Naive thymus-derived CD4-positive, alpha-beta T cell (primary cell): ENCODE measurements around the gene NTMT1. TPM values are rescaled to one million over a fixed set of nuclear protein-coding genes. Genes with fewer than 3 reads are reported as not detected.

ENCODE experiments used
- ATAC-seq: fragments of 150-1000 bp; cut with Tn5 transposase; 2 replicates; pipeline ENCODE4 v1.10.0; 2021; ENCODE audit warnings: mild to moderate bottlenecking, moderate library complexity
- CTCF ChIA-PET: fragments of 350-600 bp; sonication (Branson Sonifier 250); formaldehyde crosslinking; loops from one replicate; lab custom pipeline; 2021; ENCODE audit warnings: antibody characterized with exemption; lab: Charles Lee
- POLR2A ChIA-PET: fragments of 350-600 bp; sonication (Branson Sonifier 250); formaldehyde crosslinking; loops from one replicate; lab custom pipeline; 2021; ENCODE audit warnings: antibody characterized with exemption, inconsistent platforms; lab: Charles Lee
- DNase-seq, 9 donors: peaks; one replicate each; pipeline versions ENCODE4 v3.0.0 to v3.0.0-alpha.2; 2020 to 2022; ENCODE audit warnings: mixed read lengths in 1 of 9
- H3K27ac ChIP-seq: one replicate; pipeline ENCODE4 v1.7.0; 2013; ENCODE audit warnings: mild to moderate bottlenecking, low read depth, low read length, moderate library complexity
- H3K27me3 ChIP-seq, 2 donors: one replicate each; pipeline ENCODE4 v1.7.0; 2013; ENCODE audit warnings: low read length in 2 of 2, mild to moderate bottlenecking in 2 of 2, moderate library complexity in 2 of 2; ENCODE audit not compliant: control insufficient read depth in 2 of 2, insufficient read depth in 2 of 2
- H3K36me3 ChIP-seq, 3 experiments: 1 replicate in 2 of 3; 2 replicates in 1 of 3; pipeline ENCODE4 v1.7.0; 2013; ENCODE audit warnings: low read length in 3 of 3, mild to moderate bottlenecking in 3 of 3, moderate library complexity in 1 of 3; ENCODE audit not compliant: insufficient read depth in 3 of 3, control insufficient read depth in 2 of 3
- H3K4me1 ChIP-seq, 2 donors: one replicate each; pipeline ENCODE4 v1.7.0; 2013; ENCODE audit warnings: low read length in 2 of 2, mild to moderate bottlenecking in 2 of 2, moderate library complexity in 1 of 2; ENCODE audit not compliant: control insufficient read depth in 2 of 2, insufficient read depth in 2 of 2
- H3K4me3 ChIP-seq: 2 replicates; pipeline ENCODE4 v1.7.0; 2013; ENCODE audit warnings: mild to moderate bottlenecking, low read length
- H3K9me3 ChIP-seq, 3 experiments: 1 replicate in 2 of 3; 2 replicates in 1 of 3; pipeline ENCODE4 v1.7.0; 2013; ENCODE audit warnings: low read length in 3 of 3; ENCODE audit not compliant: control insufficient read depth in 2 of 3
- H3K27ac Mint-ChIP-seq, 9 donors: one replicate each; pipeline ENCODE4 v1.8.0; 2020 to 2022; ENCODE audit warnings: mixed read lengths in 9 of 9, mild to moderate bottlenecking in 8 of 9, moderate library complexity in 5 of 9, inconsistent platforms in 2 of 9
- H3K27me3 Mint-ChIP-seq, 5 donors: one replicate each; pipeline ENCODE4 v1.8.0; 2021 to 2022; ENCODE audit warnings: mixed read lengths in 5 of 5, mild to moderate bottlenecking in 1 of 5
- H3K36me3 Mint-ChIP-seq, 5 donors: one replicate each; pipeline ENCODE4 v1.8.0; 2020 to 2022; ENCODE audit warnings: mixed read lengths in 5 of 5, mild to moderate bottlenecking in 3 of 5, inconsistent platforms in 1 of 5
- H3K4me1 Mint-ChIP-seq, 7 donors: one replicate each; pipeline ENCODE4 v1.8.0; 2020 to 2022; ENCODE audit warnings: mixed read lengths in 7 of 7, mild to moderate bottlenecking in 3 of 7, inconsistent platforms in 1 of 7
- H3K4me3 Mint-ChIP-seq, 10 donors: one replicate each; pipeline ENCODE4 v1.8.0; 2020 to 2022; ENCODE audit warnings: mild to moderate bottlenecking in 10 of 10, mixed read lengths in 10 of 10, moderate library complexity in 6 of 10, inconsistent platforms in 2 of 10
- H3K9me3 Mint-ChIP-seq, 11 donors: one replicate each; pipeline ENCODE4 v1.8.0; 2020 to 2022; ENCODE audit warnings: mixed read lengths in 11 of 11, mild to moderate bottlenecking in 4 of 11, inconsistent platforms in 1 of 11, moderate library complexity in 1 of 11
- intact Hi-C, 2 donors: fragments of 100-400 bp; cut with micrococcal nuclease; formaldehyde crosslinking; loops; one replicate each; pipeline ENCODE4 v1.15.1; 2023
- polyA plus RNA-seq, 2 donors: library from polyadenylated mRNA; unstranded; fragments of 300-500 nt; fragmentation: Illumina TruSeq; gene quantifications; one replicate each; pipeline ENCODE4 v1.2.3, GENCODE V29; 2021
- total RNA-seq, 6 experiments: library from RNA in 5 of 6; stranded (reverse) in 5 of 6; gene quantifications; 1 replicate in 5 of 6; 2 replicates in 1 of 6; pipeline ENCODE4 v1.2.3 and lab custom pipeline; 2021 to 2026

NTMT1 gene
- total and polyA plus RNA-seq, 7 experiments from 2014 or later: 31.0 to 58.9 (median 43.7) TPM

DNA sequence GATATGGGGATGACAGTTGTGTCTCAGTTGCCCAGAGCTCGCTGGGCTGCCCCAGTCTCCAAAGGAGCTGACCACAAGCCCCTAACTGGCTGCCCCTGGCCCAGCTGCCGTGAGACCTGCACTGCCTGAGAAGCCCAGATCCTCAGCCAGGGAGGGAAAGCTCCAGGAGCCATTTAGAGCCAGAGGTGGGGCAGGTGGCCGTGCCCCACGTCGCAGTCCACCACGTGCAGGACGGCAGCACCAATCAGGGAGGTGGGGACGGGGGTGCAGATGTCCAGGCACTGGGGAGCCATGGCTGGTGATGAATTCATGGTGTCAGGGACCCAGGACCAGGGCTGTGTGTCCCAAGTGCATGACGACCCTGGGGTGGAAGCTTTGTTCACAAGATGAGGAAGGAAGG lies 52.9 kb downstream of the NTMT1 start:
- H3K4me3 Mint-ChIP-seq: no peak overlapping the region
- intact Hi-C loops: no loop called here
- no peak for ATAC-seq
- H3K27ac Mint-ChIP-seq: no peak overlapping the region
- no peak overlapping the region for H3K4me3 ChIP-seq
- H3K4me1 Mint-ChIP-seq: no peaks in the 10 kb centered on the region
- peaks cover 0 to 1% (median 0%) of the 10 kb centered on the region in 11 donors for H3K9me3 Mint-ChIP-seq
- H3K27ac ChIP-seq: no peak overlapping the region
- no peaks in the 10 kb centered on the region for H3K4me1 ChIP-seq
- H3K27me3 Mint-ChIP-seq: peaks cover 4 to 23% (median 12%) of the 10 kb centered on the region in 5 donors
- no peaks in the 10 kb centered on the region for H3K36me3 Mint-ChIP-seq
- H3K9me3 ChIP-seq: no peaks in the 10 kb centered on the region
- no peaks in the 10 kb centered on the region for H3K36me3 ChIP-seq
- no peak for DNase-seq
- no peaks in the 10 kb centered on the region for H3K27me3 ChIP-seq
- ChIA-PET CTCF (interaction anchor here (0.5 kb wide), 1 partner anchor 18 kb away, joined by 5 read pairs; no protein-coding TSS in a partner anchor), POLR2A (no interaction called here)

GRCh38 chr9:129679537-129679936 lies 53.6 kb downstream of the NTMT1 start:
- H3K4me1 Mint-ChIP-seq: no peaks in the 10 kb centered on the region

GRCh38 chr9:129681924-129682323 lies 56.0 kb downstream of the NTMT1 start:
- H3K27me3 Mint-ChIP-seq: peaks cover 4 to 17% (median 8%) of the 10 kb centered on the region in 5 donors
- H3K27me3 ChIP-seq: no peaks in the 10 kb centered on the region
- POLR2A ChIA-PET: no interaction called here

More at GRCh38 chr9:129679537-129679936, 53.6 kb downstream of the NTMT1 start:
- peaks cover 4 to 23% (median 12%) of the 10 kb centered on the region in 5 donors for H3K27me3 Mint-ChIP-seq
- H3K9me3 Mint-ChIP-seq: peaks cover 0 to 1% (median 0%) of the 10 kb centered on the region in 11 donors
- CTCF ChIA-PET: no interaction called here
- DNase-seq (no peak), ATAC-seq (no peak)
- H3K36me3 Mint-ChIP-seq: no peaks in the 10 kb centered on the region
- H3K27ac Mint-ChIP-seq: no peak overlapping the region
- no peak overlapping the region for H3K27ac ChIP-seq
- H3K36me3 ChIP-seq: no peaks in the 10 kb centered on the region
- H3K4me1 ChIP-seq: no peaks in the 10 kb centered on the region
- intact Hi-C loops: no loop called here
- H3K9me3 ChIP-seq: no peaks in the 10 kb centered on the region
- POLR2A ChIA-PET: no interaction called here
- H3K4me3 ChIP-seq: no peak overlapping the region
- H3K27me3 ChIP-seq: no peaks in the 10 kb centered on the region
- H3K4me3 Mint-ChIP-seq: no peak overlapping the region

DNA sequence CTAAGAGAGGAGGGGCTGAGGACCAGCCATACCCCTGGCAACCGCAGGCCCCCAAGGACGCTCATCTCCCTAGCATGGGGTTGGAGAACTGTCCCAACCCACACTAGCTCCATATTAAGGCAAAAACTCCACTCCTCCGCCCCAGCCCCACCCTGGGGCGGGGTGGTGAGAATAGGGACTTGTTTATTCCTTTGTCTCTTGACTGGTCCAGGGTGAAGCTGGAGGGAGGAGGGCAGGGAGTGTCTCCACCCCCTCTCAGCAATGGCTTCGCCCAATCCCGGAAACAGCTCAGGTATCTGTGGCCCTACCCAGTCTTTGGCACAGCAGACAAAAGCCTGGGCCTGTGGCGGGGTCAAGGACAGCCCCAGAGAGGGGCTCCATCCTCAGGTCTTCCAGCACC lies 56.4 kb downstream of the NTMT1 start:
- no peaks in the 10 kb centered on the region for H3K27me3 ChIP-seq
- Mint-ChIP-seq H3K36me3 (no peaks in the 10 kb centered on the region), H3K4me3 (no peak overlapping the region), H3K4me1 (no peaks in the 10 kb centered on the region), H3K27ac (no peak overlapping the region), H3K27me3 (peaks cover 4 to 15% (median 7%) of the 10 kb centered on the region in 5 donors), H3K9me3 (peaks cover 0 to 1% (median 0%) of the 10 kb centered on the region in 11 donors)
- intact Hi-C loops: no loop called here
- H3K4me3 ChIP-seq: no peak overlapping the region
- ATAC-seq (no peak), DNase-seq (no peak)
- no peak overlapping the region for H3K27ac ChIP-seq
- ChIA-PET POLR2A (no interaction called here), CTCF (no interaction called here)
- no peaks in the 10 kb centered on the region for H3K4me1 ChIP-seq
- no peaks in the 10 kb centered on the region for H3K36me3 ChIP-seq
- no peaks in the 10 kb centered on the region for H3K9me3 ChIP-seq

More at GRCh38 chr9:129681924-129682323, 56.0 kb downstream of the NTMT1 start:
- no peaks in the 10 kb centered on the region for H3K36me3 ChIP-seq
- H3K4me1 Mint-ChIP-seq: no peaks in the 10 kb centered on the region
- no peak overlapping the region for H3K4me3 ChIP-seq
- H3K4me1 ChIP-seq: no peaks in the 10 kb centered on the region
- CTCF ChIA-PET: no interaction called here
- no peak overlapping the region for H3K4me3 Mint-ChIP-seq
- intact Hi-C loops: no loop called here
- peaks cover 0 to 1% (median 0%) of the 10 kb centered on the region in 11 donors for H3K9me3 Mint-ChIP-seq
- ATAC-seq (no peak), DNase-seq (no peak)
- H3K9me3 ChIP-seq: no peaks in the 10 kb centered on the region
- H3K36me3 Mint-ChIP-seq: no peaks in the 10 kb centered on the region
- no peak overlapping the region for H3K27ac Mint-ChIP-seq
- H3K27ac ChIP-seq: no peak overlapping the region

DNA sequence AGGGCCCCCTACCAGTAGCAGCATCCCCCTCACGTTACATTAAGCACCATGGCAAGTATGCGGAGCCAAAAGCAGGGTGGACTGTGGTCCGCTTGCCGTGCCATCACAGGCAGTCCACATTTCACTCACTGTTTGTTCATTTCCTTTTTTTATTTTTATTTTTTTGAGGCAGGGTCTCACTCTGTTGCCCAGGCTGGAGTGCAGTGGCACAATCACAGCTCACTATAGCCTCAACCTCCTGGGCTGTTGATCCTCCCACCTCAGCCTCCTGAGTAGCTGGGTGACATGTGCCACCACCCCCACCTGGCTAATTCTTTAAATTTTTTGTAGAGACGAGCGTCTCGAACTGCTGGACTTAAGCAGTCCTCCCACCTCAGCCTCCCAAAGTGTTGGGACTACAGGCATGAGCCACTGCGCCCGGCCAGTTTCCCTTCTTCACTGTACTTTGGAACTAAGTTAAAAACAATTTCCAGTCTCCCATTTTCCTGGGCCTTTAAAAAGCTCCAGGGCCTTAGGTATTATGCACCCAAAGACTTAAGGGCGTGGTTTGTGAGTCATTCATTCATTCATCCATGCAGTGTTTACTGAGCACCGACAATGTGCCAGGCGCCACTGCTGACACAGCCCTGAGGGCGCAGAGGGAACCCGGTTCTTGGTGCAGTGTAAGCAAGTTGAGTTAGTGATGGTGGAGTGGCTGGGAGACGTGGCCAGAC lies 59.4 kb downstream of the NTMT1 start:
- no peak overlapping the region for H3K27ac Mint-ChIP-seq
- no peak overlapping the region for H3K4me3 Mint-ChIP-seq
- Histone ChIP-seq H3K27ac (no peak overlapping the region), H3K9me3 (no peaks in the 10 kb centered on the region), H3K4me3 (no peak overlapping the region), H3K36me3 (no peaks in the 10 kb centered on the region), H3K4me1 (no peaks in the 10 kb centered on the region), H3K27me3 (no peaks in the 10 kb centered on the region)
- H3K36me3 Mint-ChIP-seq: no peaks in the 10 kb centered on the region
- DNase-seq (no peak), ATAC-seq (no peak)
- peaks cover 0 to 5% (median 0%) of the 10 kb centered on the region in 5 donors for H3K27me3 Mint-ChIP-seq
- ChIA-PET CTCF (no interaction called here), POLR2A (no interaction called here)
- no peaks in the 10 kb centered on the region for H3K4me1 Mint-ChIP-seq
- intact Hi-C loops: no loop called here
- H3K9me3 Mint-ChIP-seq: no peaks in the 10 kb centered on the region

Other genes starting within 250 kb of the NTMT1 start
- not detected for gene C9orf50, start 5.1 kb upstream of the NTMT1 start, total RNA-seq
- gene C9orf50, start 5.1 kb upstream of the NTMT1 start, polyA plus RNA-seq: not detected
- 10 to 100 TPM; 25.0 to 33.2 (median 28.1) TPM for gene ASB6, start 16.0 kb downstream of the NTMT1 start, total RNA-seq
- 10 to 100 TPM; 18.5 to 40.9 TPM for gene ASB6, start 16.0 kb downstream of the NTMT1 start, polyA plus RNA-seq
- 1 to 10 TPM in 1 of 5 experiments, not detected in 4; 1.1 TPM for gene PRRX2, start 39.5 kb downstream of the NTMT1 start, total RNA-seq
- not detected for gene PRRX2, start 39.5 kb downstream of the NTMT1 start, polyA plus RNA-seq
- gene PTGES, start 126.9 kb downstream of the NTMT1 start, total RNA-seq: 1 to 10 TPM in 1 of 5 experiments, under 1 TPM in 2, not detected in 2; 0.19 to 1.1 (median 0.50) TPM
- gene PTGES, start 126.9 kb downstream of the NTMT1 start, polyA plus RNA-seq: not detected
- 10 to 100 TPM; 16.2 to 30.9 (median 23.9) TPM for gene TOR1B, start 177.0 kb downstream of the NTMT1 start, total RNA-seq
- gene TOR1B, start 177.0 kb downstream of the NTMT1 start, polyA plus RNA-seq: 10 to 100 TPM; 10.9 to 21.7 TPM
- 10 to 100 TPM; 13.8 to 52.9 (median 34.7) TPM for gene TOR1A, start 198.0 kb downstream of the NTMT1 start, total RNA-seq
- 10 to 100 TPM; 48.9 to 68.2 TPM for gene TOR1A, start 198.0 kb downstream of the NTMT1 start, polyA plus RNA-seq
- gene C9orf78, start 209.1 kb downstream of the NTMT1 start, total RNA-seq: 100 to 1,000 TPM in 2 of 5 experiments, 10 to 100 TPM in 3; 66.2 to 118 (median 95.8) TPM
- 100 to 1,000 TPM; 175 to 234 TPM for gene C9orf78, start 209.1 kb downstream of the NTMT1 start, polyA plus RNA-seq
- 100 to 1,000 TPM in 3 of 5 experiments, 10 to 100 TPM in 2; 94.9 to 156 (median 118) TPM for gene USP20, start 209.3 kb downstream of the NTMT1 start, total RNA-seq
- gene USP20, start 209.3 kb downstream of the NTMT1 start, polyA plus RNA-seq: 10 to 100 TPM; 41.0 to 87.2 TPM